ENCODE data around the gene TDO2.
"Not testable (repeated sequence)": the region's sequence is repeated elsewhere in the genome, so short reads cannot be mapped to it uniquely, and the experiment has no call there.

TDO2 gene

DNA sequence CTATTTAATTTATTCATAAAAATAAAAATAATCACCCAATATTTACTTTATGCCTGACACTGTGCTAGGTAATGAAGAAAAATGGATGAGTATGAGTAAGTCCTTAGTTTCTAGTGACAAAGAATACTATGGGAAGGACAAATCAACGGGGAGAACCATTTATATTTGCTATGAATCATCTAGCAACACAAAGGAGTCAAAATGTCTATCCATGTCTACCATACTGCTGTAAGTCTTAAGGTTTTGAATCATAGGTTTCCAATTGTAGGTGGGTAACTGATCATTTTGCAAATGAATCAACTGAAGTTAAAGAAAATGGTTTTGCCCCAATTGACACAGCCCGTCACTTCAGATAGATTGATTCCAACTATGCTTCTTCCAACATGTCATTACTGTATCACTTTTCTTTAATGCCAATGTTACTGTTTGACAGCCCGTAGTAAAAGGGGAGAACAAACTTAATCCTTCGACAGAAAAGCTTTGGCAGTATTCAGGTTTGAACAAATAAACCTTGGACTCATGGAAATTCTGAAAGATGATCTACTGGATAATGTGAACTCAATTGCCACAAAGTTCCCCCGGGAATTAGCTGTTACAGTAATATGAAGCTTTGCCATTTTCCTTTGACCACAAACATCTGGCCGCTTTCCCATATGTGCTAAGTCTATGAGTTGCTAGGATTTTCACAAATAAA, 3.2 kb downstream of the TDO2 start:
- DNase-seq (ENCODE audit: low read depth in 1 of 2, low spot score in 1 of 2) = no peak

- DNase-seq (ENCODE audit: low read depth in 1 of 2, low spot score in 1 of 2) = no peak
Measured at GRCh38 chr4:155907556-155907955, 4.1 kb downstream of the TDO2 start.

GRCh38 chr4:155908187-155909139, 5.0 kb downstream of the TDO2 start:
- no peak for DNase-seq (ENCODE audit: low read depth in 1 of 2, low spot score in 1 of 2)

- DNase-seq (ENCODE audit: low read depth in 1 of 2, low spot score in 1 of 2) = no peak
Measured at GRCh38 chr4:155909615-155910226, 6.2 kb downstream of the TDO2 start.

GRCh38 chr4:155911905-155912304, 8.4 kb downstream of the TDO2 start:
- no peak for DNase-seq (ENCODE audit: low read depth in 1 of 2, low spot score in 1 of 2)

DNA sequence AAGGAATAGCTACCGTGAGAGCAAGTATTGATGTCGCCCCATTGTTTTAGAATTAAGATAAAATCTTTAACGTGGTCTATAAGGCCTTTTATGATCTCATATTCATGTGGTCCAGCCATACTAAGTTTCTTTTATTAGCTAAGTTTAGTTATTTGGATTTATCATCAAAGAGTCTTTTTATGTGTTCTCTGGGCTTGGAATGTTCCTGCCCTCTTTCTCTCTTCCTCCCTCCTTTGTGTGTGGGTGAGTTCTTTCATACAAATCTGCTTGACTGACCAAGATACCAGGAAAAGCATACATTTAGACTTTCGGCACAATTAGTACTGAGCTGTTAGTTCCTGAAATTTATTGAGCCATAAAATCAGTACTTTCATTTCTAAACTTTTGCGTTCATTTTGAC, 11.3 kb downstream of the TDO2 start:
- no peak for DNase-seq (ENCODE audit: low read depth in 1 of 2, low spot score in 1 of 2)

DNA sequence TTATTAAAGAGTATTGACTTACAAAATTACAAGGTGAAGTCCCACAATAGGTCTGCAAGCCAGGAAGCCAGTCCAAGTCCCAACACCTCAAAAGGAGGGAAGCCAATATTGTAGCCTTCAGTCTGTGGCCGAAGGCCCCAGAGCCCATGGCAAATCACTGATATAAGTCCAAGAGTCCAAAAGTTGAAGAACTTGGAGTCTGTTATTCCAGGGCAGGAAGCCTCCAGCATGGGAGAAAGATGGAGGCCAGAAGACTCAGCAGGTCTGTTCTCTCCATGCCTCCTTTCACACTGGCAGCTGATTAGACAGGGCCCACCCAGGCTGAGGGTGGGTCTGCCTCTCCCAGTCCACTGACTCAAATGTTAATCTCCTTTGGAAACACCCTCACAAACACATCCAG, 18.1 kb downstream of the TDO2 start:
- DNase-seq (ENCODE audit: low read depth in 1 of 2, low spot score in 1 of 2) = no peak

- DNase-seq (ENCODE audit: low read depth in 1 of 2, low spot score in 1 of 2) = no peak
Measured at GRCh38 chr4:155924637-155925036, 21.1 kb downstream of the TDO2 start.

GRCh38 chr4:155929833-155930232, 26.3 kb downstream of the TDO2 start:
- DNase-seq (ENCODE audit: low read depth in 1 of 2, low spot score in 1 of 2) = no peak

DNA sequence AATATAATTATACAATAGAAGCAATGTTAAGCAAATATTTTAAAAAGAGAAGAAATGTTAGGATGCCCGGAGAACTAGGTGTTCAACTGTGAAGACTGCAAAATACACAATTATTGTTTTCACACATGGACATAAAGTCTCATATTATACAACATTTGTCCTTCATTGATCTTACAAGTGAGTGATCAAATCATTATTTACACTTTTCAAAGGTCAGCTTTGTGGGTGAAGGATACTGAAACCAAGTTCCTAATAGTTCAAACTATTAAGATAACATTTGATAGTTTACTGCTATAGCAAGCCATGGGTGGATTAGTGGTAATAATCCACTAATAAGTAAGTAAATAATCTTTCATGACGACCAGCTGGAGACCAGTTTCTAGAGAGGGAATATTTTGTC, 26.8 kb downstream of the TDO2 start:
- DNase-seq (ENCODE audit: low read depth in 1 of 2, low spot score in 1 of 2) = no peak

DNA sequence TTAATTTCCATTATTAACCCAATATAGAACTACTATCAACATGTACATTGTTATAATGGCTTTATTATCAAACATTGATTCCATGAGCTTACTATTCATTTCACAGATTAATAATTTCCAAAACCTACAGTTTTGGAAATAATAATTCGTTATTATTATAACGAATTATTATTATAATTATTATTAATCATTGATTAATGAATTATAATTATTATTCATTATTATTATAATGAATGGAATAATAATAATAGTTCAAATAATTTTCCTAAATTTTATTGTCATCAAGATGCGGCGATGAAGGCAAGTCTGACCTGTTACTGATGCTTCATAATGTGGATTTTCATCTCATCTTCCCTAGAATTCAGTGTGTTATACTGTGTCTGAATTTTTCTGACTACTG, 28.1 kb downstream of the TDO2 start:
- no peak for DNase-seq (ENCODE audit: low read depth in 1 of 2, low spot score in 1 of 2)

- not testable (repeated sequence) for DNase-seq (ENCODE audit: low read depth in 1 of 2, low spot score in 1 of 2)
Measured at GRCh38 chr4:155934634-155935033, 31.1 kb downstream of the TDO2 start.

GRCh38 chr4:155935389-155935986, 32.0 kb downstream of the TDO2 start:
- DNase-seq (ENCODE audit: low read depth in 1 of 2, low spot score in 1 of 2) = no peak

GRCh38 chr4:155941085-155941790, 37.7 kb downstream of the TDO2 start:
- no peak for DNase-seq (ENCODE audit: low read depth in 1 of 2, low spot score in 1 of 2)

DNA sequence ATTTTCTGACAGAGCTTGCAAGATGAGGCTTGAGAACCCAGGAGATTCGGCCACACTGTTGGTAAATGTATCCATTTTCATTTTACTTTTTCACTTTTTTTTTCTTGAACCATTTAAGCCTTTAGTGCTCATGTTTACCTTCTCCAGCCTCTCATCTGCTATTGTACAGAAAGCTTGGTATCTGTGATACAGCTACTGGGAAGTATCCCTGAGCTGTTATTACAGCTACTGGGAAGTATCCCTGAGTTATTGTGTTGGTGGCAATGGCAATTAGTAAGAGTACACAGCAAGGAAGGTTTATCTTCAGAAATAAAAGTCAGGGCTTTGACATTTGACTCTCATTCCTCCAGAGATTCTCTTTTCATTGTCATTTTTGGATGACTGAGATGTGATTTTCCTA, 38.3 kb downstream of the TDO2 start:
- no peak for DNase-seq (ENCODE audit: low read depth in 1 of 2, low spot score in 1 of 2)

DNA sequence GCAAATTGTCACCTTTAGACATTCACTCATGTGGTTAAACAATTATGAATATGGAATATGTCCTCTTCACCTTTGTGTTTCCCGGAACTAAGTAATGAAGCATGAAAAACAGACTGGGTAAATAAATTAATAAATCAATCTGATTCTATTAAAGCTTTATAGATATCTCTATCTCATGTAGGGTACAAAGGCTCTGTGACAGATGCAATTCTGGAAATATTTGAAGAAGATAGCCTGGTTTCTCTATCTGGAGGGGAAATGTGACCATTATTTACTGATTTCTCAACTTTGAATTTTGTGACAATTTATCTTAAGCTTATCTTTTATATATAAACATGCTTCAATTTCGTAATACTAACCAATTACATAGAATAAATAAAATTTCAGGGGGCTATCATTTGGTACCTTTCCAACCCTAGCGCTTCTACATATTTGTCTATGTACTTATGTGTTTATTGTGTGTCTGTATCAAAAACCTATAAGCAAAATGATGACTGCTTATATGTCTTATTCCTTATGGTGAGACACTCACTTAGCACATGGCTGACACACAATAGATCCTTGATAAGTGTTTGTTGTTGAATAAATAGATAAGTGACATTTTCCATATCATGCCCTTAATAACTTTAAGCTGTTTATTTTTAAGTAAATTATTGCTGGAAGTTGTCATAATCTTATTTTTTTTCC, 40.3 kb downstream of the TDO2 start:
- DNase-seq (ENCODE audit: low read depth in 1 of 2, low spot score in 1 of 2) = no peak

DNA sequence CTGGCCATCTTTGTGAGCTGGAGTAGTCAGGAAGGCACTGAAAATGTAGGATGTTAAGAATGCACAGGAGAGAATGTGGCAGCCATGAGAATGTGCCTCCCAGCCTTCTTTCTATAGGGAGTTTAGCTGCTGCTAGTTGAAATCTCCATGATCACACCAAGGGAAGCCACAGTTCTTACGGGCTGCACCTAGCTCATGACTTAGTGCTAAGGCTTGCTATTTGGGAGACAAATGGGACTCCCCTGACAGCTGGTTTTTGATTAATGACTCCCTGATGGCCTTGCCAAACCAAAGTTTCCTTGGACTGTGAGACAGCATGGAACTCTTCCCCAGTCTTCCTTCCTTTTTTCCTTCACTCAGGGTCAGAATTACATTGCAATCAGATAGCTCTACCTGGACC, 41.0 kb downstream of the TDO2 start:
- no peak for DNase-seq (ENCODE audit: low read depth in 1 of 2, low spot score in 1 of 2)

DNA sequence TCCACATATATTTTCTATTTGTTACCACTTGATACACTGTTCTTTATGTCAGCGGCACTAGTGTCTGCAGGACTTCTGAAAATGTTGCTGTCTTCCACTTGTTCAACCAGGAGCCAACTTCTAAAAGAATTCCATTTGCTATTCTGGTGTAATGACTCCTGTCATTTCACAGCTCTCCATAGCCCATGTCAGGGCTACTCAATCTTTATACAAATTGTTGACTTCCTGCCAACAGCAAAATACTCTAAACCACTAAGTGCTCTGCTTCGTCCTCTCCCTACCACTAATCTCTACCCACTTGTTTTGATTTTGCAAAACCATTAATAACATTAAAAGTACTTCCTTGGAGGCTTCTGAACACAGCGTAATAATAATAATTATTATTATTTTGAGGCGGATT, 43.0 kb downstream of the TDO2 start:
- no peak for DNase-seq (ENCODE audit: low read depth in 1 of 2, low spot score in 1 of 2)

DNA sequence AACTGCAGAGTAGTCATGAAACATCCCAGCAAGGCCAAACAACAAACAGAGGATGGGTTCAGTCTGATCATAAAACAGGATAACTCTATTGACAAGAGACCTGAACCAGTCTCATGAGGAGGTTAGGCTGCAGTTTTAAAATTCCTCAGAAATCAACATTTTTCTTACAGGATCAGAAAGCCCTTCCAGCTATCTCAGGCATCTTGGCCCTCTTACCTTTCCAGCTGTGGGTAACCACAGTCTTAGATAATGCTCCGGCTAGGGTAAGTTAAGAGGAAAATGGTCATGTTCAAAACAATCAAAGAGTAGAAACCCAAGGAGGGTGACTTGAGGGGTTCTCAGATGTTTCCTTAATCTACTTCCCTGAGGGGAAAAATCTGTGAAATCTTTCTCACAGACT, 45.0 kb downstream of the TDO2 start:
- DNase-seq (ENCODE audit: low read depth in 1 of 2, low spot score in 1 of 2) = no peak

DNA sequence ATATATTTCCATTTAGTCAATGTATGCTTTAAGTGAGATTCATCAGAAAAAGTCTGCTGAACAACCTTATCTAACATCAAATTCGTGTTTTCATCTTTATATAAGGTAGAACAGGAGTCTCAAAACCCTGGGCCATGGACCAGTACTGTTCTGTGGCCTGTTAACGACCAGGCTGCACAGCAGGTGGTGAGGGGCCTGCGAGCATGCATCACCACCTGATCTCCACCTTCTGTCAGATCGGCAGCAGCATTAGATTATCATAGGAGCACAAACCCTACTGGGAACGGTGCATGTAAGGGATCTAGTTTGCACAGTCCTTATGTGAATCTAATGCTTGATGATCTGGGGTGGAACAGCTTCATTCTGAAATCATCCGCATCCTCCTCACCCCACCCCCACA, 47.0 kb downstream of the TDO2 start:
- no peak for DNase-seq (ENCODE audit: low read depth in 1 of 2, low spot score in 1 of 2)

Data from activated CD4-positive, alpha-beta T cell treated with anti-CD3 and anti-CD28 coated beads, Interleukin-2, amount 50 U/mL, for 24 hours (primary cell).